Stimulated activated naive CD8-positive, alpha-beta T cell treated with anti-CD3 and anti-CD28 coated beads, Interleukin-15, amount 100 ng/mL, for 72 hours (primary cell): ENCODE data around the gene DGKZ.
A peak's percentile ranks its signal among the peaks of the same experiment; 100 is the strongest.
"Not testable (repeated sequence)": the region's sequence is repeated elsewhere in the genome, so short reads cannot be mapped to it uniquely, and the experiment has no call there.

ENCODE experiments used
- ATAC-seq: fragments of 150-1000 bp; cut with Tn5 transposase; 2 replicates; pipeline ENCODE4 v1.10.0; 2021; ENCODE audit warnings: mild to moderate bottlenecking, moderate library complexity
- DNase-seq, 2 donors: peaks; one replicate each; pipeline ENCODE4 v3.0.0; 2021 to 2022
- H3K27ac Mint-ChIP-seq, 2 donors: one replicate each; pipeline ENCODE4 v1.8.0; 2022; ENCODE audit warnings: mild to moderate bottlenecking in 2 of 2, mixed read lengths in 2 of 2, moderate library complexity in 2 of 2
- H3K27me3 Mint-ChIP-seq: one replicate; pipeline ENCODE4 v1.8.0; 2022; ENCODE audit warnings: mixed read lengths
- H3K4me1 Mint-ChIP-seq: one replicate; pipeline ENCODE4 v1.8.0; 2022; ENCODE audit warnings: mild to moderate bottlenecking, mixed read lengths
- H3K4me3 Mint-ChIP-seq, 2 donors: one replicate each; pipeline ENCODE4 v1.8.0; 2022; ENCODE audit warnings: mild to moderate bottlenecking in 2 of 2, mixed read lengths in 2 of 2, moderate library complexity in 1 of 2
- H3K9me3 Mint-ChIP-seq, 2 donors: one replicate each; pipeline ENCODE4 v1.8.0; 2022; ENCODE audit warnings: mixed read lengths in 2 of 2

The DGKZ gene

DNA sequence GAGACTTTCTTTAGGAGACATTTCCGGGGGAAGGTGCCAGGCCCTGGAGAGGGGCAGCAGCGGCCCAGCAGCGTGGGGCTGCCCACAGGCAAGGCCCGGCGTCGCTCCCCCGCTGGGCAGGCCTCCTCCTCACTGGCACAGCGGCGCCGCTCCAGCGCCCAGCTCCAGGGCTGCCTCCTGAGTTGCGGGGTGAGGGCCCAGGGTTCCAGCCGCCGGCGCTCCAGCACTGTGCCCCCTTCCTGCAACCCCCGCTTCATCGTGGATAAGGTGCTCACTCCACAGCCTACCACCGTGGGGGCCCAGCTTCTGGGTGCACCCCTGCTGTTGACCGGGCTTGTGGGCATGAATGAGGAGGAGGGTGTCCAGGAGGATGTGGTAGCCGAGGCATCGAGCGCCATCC is 19.0 kb downstream of the DGKZ start:
- Mint-ChIP-seq H3K4me1 (peaks cover 83% of the 10 kb centered on the region), H3K27ac (no peak overlapping the region), H3K27me3 (no peaks in the 10 kb centered on the region), H3K4me3 (no peak overlapping the region), H3K9me3 (no peaks in the 10 kb centered on the region)
- ATAC-seq (peak; percentile 1), DNase-seq (no peak)

DNA sequence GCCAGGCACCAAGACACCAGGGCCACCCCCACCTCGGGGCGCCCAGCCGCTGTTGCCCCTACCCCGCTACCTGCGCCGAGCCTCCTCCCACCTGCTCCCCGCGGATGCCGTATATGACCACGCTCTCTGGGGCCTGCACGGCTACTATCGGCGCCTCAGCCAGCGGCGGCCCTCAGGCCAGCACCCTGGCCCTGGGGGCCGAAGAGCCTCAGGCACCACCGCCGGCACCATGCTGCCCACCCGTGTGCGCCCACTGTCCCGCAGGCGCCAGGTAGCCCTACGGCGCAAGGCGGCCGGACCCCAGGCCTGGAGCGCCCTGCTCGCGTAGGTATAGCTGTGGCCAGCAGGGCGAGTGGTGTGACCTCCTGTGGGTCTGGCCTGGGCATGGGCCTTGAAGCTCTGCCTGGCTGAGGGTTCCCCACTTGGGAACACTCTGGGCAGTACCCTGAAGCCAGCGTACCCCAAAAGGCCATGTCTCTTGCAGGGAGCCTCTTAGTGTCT is 19.4 kb downstream of the DGKZ start:
- Mint-ChIP-seq H3K27ac (peak overlapping the region in 1 of 2 donors; percentile 40), H3K27me3 (no peaks in the 10 kb centered on the region), H3K9me3 (no peaks in the 10 kb centered on the region)

GRCh38 chr11:46367244-46367915 is 20.1 kb downstream of the DGKZ start:
- peak overlapping the region; percentile 39 to 77 for H3K4me3 Mint-ChIP-seq
- ATAC-seq (peak; percentile 80), DNase-seq (peak; percentile 76 to 80)
- peak overlapping the region; percentile 40 to 48 for H3K27ac Mint-ChIP-seq
- H3K4me1 Mint-ChIP-seq, result peaks cover 71% of the 10 kb centered on the region
- H3K27me3 Mint-ChIP-seq, result no peaks in the 10 kb centered on the region
- H3K9me3 Mint-ChIP-seq, result no peaks in the 10 kb centered on the region

More for the DNA sequence above, 19.4 kb downstream of the DGKZ start:
- peak; percentile 16 for ATAC-seq
- Mint-ChIP-seq H3K4me1 (peaks cover 78% of the 10 kb centered on the region), H3K4me3 (peak overlapping the region; percentile 39 to 77)
- no peak for DNase-seq

GRCh38 chr11:46367916-46368267 is 20.6 kb downstream of the DGKZ start:
- Mint-ChIP-seq H3K27ac (peak overlapping the region in 1 of 2 donors; percentile 27), H3K4me3 (peak overlapping the region in 1 of 2 donors; percentile 77), H3K4me1 (peaks cover 66% of the 10 kb centered on the region), H3K9me3 (no peaks in the 10 kb centered on the region), H3K27me3 (no peaks in the 10 kb centered on the region)
- no peak for DNase-seq
- ATAC-seq, result no peak

- Mint-ChIP-seq H3K9me3 (no peaks in the 10 kb centered on the region), H3K4me3 (no peak overlapping the region), H3K4me1 (peaks cover 49% of the 10 kb centered on the region), H3K27ac (peak overlapping the region in 1 of 2 donors; percentile 54), H3K27me3 (no peaks in the 10 kb centered on the region)
- peak; percentile 55 to 58 for DNase-seq
- peak; percentile 57 for ATAC-seq
These were observed 22.3 kb downstream of the DGKZ start for GRCh38 chr11:46369458-46370152.

DNA sequence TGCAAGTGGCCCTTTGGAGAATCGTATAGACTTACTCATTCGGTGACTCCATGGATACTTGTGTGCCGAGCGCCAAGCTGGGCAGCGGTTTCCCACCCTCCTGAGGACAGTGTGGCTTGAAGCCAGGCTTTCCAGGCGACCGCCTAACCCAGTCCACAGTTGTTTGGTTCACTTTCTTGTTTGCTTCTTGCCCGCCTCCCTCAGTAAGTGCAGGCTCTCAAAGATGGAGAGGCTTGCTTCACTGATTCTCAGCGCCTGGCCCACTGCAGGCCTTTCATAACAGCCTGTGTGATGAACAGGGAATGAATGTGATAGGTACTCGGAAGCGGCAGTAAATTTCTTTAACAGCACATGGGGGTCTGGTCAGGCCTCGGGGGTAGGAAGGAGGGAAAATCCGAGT is 23.0 kb downstream of the DGKZ start:
- H3K4me1 Mint-ChIP-seq, result peaks cover 43% of the 10 kb centered on the region
- H3K27ac Mint-ChIP-seq, result peak overlapping the region in 1 of 2 donors; percentile 85
- ATAC-seq (no peak), DNase-seq (no peak)
- H3K4me3 Mint-ChIP-seq, result no peak overlapping the region
- H3K27me3 Mint-ChIP-seq, result no peaks in the 10 kb centered on the region
- H3K9me3 Mint-ChIP-seq, result no peaks in the 10 kb centered on the region

- peaks cover 34% of the 10 kb centered on the region for H3K4me1 Mint-ChIP-seq
- not testable (repeated sequence) for H3K9me3 Mint-ChIP-seq, H3K4me3 Mint-ChIP-seq, H3K27me3 Mint-ChIP-seq, DNase-seq, ATAC-seq
- peak overlapping the region in 1 of 2 donors; percentile 27 for H3K27ac Mint-ChIP-seq
These were observed 24.0 kb downstream of the DGKZ start for GRCh38 chr11:46371262-46371661.

DNA sequence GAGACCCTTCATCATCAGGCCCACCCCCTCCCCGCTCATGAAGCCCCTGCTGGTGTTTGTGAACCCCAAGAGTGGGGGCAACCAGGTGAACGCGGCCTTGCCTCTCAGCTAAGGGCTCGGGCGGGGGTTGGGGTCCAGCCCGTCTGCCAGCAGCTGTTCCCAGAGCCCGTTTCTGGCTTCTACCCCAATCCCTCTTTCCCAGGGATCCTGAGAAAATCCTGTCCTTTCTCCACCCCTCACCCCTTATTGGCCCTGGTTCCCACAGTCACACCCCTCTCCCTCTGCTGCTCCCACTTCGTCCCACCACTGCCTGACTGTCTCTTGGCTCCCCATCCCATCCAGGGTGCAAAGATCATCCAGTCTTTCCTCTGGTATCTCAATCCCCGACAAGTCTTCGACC is 24.8 kb downstream of the DGKZ start:
- no peak overlapping the region for H3K4me3 Mint-ChIP-seq
- no peaks in the 10 kb centered on the region for H3K9me3 Mint-ChIP-seq
- DNase-seq, result no peak
- no peak overlapping the region for H3K27ac Mint-ChIP-seq
- H3K27me3 Mint-ChIP-seq, result no peaks in the 10 kb centered on the region
- no peak for ATAC-seq
- H3K4me1 Mint-ChIP-seq, result peaks cover 30% of the 10 kb centered on the region

GRCh38 chr11:46372501-46372900 is 25.2 kb downstream of the DGKZ start:
- peaks cover 26% of the 10 kb centered on the region for H3K4me1 Mint-ChIP-seq
- not testable (repeated sequence) for H3K9me3 Mint-ChIP-seq, ATAC-seq, DNase-seq, H3K4me3 Mint-ChIP-seq, H3K27ac Mint-ChIP-seq, H3K27me3 Mint-ChIP-seq

- no peak for ATAC-seq
- no peak overlapping the region for H3K27ac Mint-ChIP-seq
- H3K4me1 Mint-ChIP-seq, result peaks cover 14% of the 10 kb centered on the region
- H3K9me3 Mint-ChIP-seq, result peaks cover 0 to 5% of the 10 kb centered on the region in 2 donors
- no peak for DNase-seq
- no peaks in the 10 kb centered on the region for H3K27me3 Mint-ChIP-seq
- no peak overlapping the region for H3K4me3 Mint-ChIP-seq
These were observed 26.8 kb downstream of the DGKZ start for GRCh38 chr11:46373787-46374740.

DNA sequence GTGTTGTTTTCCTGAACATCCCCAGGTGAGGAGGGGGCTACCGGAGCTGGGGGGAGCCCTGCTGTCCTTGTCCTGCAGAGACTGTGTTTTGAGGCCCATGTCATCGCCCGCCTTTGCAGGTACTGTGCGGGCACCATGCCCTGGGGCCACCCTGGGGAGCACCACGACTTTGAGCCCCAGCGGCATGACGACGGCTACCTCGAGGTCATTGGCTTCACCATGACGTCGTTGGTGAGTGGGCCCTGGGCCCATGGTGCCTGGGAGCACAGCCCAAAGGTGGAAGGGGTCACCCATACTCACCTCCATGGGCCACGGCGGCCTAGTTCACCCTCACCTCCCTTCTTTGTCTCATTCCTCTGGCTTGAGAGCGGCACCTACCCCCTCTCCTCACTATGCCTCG is 27.6 kb downstream of the DGKZ start:
- peaks cover 14% of the 10 kb centered on the region for H3K4me1 Mint-ChIP-seq
- no peak for DNase-seq
- no peak for ATAC-seq
- no peaks in the 10 kb centered on the region for H3K27me3 Mint-ChIP-seq
- peaks cover 0 to 5% of the 10 kb centered on the region in 2 donors for H3K9me3 Mint-ChIP-seq
- no peak overlapping the region for H3K4me3 Mint-ChIP-seq
- H3K27ac Mint-ChIP-seq, result peak overlapping the region in 1 of 2 donors; percentile 19

DNA sequence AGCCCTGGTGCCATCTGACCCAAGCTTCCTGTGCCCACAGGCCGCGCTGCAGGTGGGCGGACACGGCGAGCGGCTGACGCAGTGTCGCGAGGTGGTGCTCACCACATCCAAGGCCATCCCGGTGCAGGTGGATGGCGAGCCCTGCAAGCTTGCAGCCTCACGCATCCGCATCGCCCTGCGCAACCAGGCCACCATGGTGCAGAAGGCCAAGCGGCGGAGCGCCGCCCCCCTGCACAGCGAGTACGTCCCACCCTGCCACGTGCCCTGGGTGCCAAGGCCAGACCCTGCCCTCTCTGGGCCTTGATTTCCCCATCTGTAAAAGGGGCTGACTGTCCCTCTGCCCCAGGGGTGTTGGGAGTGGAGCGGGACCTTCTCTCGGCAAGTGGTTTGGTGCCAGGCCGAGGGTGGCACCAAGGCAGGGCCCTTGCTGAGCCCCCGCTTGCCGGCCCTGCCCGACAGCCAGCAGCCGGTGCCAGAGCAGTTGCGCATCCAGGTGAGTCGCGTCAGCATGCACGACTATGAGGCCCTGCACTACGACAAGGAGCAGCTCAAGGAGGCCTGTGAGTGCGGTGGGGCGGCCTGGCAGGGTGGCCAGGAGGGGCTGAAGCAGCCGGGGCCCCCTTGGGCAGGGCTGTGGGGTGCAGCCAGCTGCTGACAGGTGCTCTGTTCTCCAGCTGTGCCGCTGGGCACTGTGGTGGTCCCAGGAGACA is 28.3 kb downstream of the DGKZ start:
- no peak for DNase-seq
- Mint-ChIP-seq H3K9me3 (peaks cover 0 to 5% of the 10 kb centered on the region in 2 donors), H3K4me3 (no peak overlapping the region), H3K4me1 (peaks cover 18% of the 10 kb centered on the region), H3K27ac (no peak overlapping the region), H3K27me3 (no peaks in the 10 kb centered on the region)
- no peak for ATAC-seq

- peaks cover 0 to 5% of the 10 kb centered on the region in 2 donors for H3K9me3 Mint-ChIP-seq
- ATAC-seq, result no peak
- DNase-seq, result no peak
- H3K4me3 Mint-ChIP-seq, result no peak overlapping the region
- peaks cover 24% of the 10 kb centered on the region for H3K4me1 Mint-ChIP-seq
- H3K27me3 Mint-ChIP-seq, result no peaks in the 10 kb centered on the region
- no peak overlapping the region for H3K27ac Mint-ChIP-seq
These were observed 29.2 kb downstream of the DGKZ start for GRCh38 chr11:46376258-46377050.

GRCh38 chr11:46377290-46377689 is 30.0 kb downstream of the DGKZ start:
- no peak overlapping the region for H3K4me3 Mint-ChIP-seq
- peaks cover 0 to 5% of the 10 kb centered on the region in 2 donors for H3K9me3 Mint-ChIP-seq
- ATAC-seq, result no peak
- peak overlapping the region in 1 of 2 donors; percentile 24 for H3K27ac Mint-ChIP-seq
- no peak for DNase-seq
- H3K4me1 Mint-ChIP-seq, result peaks cover 29% of the 10 kb centered on the region
- H3K27me3 Mint-ChIP-seq, result peaks cover 7% of the 10 kb centered on the region
